ENCODE results near the gene JMJD8. TPM values are rescaled to one million over a fixed set of nuclear protein-coding genes. Genes with fewer than 3 reads are reported as not detected.
A peak's percentile ranks its signal among the peaks of the same experiment; 100 is the strongest.

The JMJD8 gene
- total RNA-seq, 2 donors from 2014 or later, result 49.8 to 58.9 TPM

DNA sequence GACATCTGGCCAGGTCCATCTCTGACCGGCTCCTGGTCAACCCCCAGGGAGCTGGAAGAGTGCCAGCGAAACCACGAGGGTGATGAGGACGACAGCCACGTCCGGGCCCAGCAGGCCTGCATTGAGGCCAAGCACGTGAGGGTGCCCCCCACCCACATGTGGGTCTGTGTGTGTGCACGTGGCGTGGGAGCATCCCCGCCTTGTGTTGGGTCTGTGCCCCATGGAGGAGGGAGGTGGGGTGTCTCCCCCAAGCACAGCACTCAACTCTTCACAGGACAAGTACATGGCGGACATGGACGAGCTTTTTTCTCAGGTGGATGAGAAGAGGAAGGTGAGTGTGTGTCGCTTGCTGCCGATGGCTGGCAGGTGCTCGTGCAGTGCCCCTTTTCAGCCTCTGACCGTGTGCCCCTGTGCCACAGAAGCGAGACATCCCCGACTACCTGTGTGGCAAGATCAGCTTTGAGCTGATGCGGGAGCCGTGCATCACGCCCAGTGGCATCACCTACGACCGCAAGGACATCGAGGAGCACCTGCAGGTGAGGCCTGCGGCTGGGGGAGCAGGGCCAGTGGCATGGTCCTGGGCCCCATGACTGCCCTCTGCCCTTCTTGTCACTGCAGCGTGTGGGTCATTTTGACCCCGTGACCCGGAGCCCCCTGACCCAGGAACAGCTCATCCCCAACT lies 2.2 kb downstream of the JMJD8 start:
- DNase-seq (ENCODE audit: low spot score), result no peak
- intact Hi-C loops (cut with DNase I), result no loop called here

- DNase-seq (ENCODE audit: low spot score), result no peak
- intact Hi-C loops (cut with DNase I), result no loop called here
Measured at GRCh38 chr16:680967-681745, 3.0 kb downstream of the JMJD8 start.

GRCh38 chr16:680625-680945 lies 3.5 kb downstream of the JMJD8 start:
- DNase-seq (ENCODE audit: low spot score), result no peak
- intact Hi-C loops (cut with DNase I), result no loop called here

GRCh38 chr16:679814-680624 lies 4.1 kb downstream of the JMJD8 start, which contains the start of gene STUB1:
Gene STUB1, plus strand, starts transcription at chr16:680410. Its CDS starts 116 bp downstream, at chr16:680526.
- intact Hi-C loops (cut with DNase I), result no loop called here
- DNase-seq (ENCODE audit: low spot score), result peak; percentile 96

DNA sequence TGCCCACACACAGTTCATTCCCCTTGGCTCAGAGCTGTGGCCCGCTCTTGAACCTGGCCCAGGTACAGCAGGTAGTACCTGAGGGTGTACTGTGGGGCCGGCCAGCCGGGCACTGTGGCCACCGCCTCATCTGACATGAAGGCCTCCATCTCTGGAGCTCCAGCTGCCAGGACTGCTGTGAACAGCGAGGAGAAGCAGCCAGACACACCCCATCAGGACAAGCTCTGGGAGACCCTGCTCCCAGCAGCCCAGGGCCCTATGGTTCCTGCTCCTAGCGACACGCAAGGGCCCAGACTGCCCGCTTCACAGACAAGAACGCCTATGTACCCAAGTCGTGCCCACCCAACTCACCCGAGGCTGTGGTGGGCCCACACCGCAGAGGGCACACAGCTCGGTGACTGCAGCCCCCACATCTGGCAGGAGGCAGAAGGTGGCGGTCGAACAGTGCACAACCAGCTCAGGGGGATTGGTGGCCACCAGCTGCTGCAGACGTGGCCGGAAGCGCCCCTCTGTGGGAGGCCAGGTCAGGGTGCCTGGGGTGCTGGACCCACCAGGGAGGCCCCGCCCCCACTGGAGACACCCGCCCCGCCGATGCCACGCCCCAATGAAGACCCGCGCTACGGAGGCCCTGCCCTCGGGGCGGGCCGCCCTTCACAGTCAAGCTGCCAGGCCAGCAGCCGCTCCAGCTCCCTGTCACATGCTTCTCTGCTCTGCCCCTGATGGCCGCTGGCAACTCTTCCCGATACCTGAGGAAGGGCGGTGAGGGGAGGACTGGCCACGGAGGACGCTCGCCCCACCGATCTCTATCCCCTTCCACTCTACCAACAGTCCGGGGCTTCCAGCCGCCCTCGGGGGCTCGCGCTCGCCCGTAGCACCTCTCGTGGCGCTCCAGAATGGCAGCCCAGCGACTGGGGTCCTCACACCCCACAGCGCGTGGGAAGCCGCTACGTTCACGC lies 5.0 kb downstream of the JMJD8 start:
- no peak for DNase-seq (ENCODE audit: low spot score)
- intact Hi-C loops (cut with DNase I), result no loop called here

GRCh38 chr16:678209-678857 lies 5.8 kb downstream of the JMJD8 start:
- intact Hi-C loops (cut with DNase I), result no loop called here
- no peak for DNase-seq (ENCODE audit: low spot score)

DNA sequence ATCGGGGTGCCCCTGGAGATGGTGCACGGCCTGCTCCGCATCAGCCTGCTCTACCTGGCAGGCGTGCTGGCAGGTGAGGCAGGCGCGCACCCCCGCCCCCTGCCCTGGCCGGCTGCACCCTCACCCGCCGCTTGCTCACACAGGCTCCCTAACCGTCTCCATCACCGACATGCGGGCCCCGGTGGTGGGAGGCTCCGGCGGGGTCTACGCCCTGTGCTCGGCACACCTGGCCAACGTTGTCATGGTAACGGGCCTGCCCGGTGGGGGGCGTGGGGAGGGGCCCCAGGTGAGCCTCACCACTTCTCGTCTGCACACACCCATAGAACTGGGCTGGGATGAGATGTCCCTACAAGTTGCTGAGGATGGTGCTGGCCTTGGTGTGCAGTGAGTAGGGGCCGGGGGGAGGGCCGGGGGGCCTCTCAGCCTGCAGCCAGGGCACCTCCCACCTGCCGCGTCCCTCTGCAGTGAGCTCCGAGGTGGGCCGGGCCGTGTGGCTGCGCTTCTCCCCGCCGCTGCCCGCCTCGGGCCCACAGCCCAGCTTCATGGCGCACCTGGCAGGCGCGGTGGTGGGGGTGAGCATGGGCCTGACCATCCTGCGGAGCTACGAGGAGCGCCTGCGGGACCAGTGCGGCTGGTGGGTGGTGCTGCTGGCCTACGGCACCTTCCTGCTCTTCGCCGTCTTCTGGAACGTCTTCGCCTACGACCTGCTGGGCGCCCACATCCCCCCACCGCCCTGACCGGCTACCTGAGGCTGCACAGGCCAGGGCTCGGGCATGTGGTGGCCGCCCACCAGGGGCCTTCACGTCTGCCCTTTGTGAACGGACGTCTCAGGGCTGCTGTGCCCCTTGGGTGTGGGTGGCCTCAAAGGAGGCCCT lies 6.6 kb downstream of the JMJD8 start:
- DNase-seq (ENCODE audit: low spot score), result no peak
- intact Hi-C loops (cut with DNase I), result no loop called here

DNA sequence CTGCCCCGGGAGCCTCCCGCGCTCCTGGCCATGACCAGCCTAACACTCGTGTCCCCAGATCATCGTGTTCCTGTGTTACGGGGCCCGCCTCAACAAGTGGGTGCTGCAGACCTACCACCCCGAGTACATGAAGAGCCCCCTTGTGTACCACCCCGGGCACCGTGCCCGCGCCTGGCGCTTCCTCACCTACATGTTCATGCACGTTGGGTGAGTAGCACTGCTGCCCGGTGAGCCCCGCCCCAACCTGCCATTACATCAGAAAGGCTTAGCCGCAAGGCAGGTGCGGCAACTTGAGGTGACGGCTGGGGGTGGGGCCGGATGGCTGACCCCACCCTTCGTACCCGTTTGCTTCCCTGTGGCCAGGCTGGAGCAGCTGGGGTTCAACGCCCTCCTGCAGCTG lies 7.2 kb downstream of the JMJD8 start:
- intact Hi-C loops (cut with DNase I), result no loop called here
- no peak for DNase-seq (ENCODE audit: low spot score)

DNA sequence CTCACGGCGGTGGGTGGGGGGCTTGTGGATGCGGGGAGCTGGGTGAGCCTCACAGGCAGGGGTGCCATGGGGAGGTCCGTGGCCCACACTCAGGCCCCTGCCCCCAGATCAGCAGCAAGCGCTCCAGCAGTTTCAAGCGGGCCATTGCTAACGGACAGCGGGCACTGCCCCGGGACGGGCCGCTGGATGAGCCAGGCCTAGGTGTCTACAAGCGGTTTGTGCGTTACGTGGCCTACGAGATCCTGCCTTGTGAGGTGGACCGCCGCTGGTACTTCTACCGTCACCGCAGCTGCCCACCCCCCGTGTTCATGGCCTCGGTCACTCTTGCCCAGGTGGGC lies 7.6 kb downstream of the JMJD8 start:
- intact Hi-C loops (cut with DNase I), result no loop called here
- DNase-seq (ENCODE audit: low spot score), result no peak

GRCh38 chr16:675884-676564 lies 8.1 kb downstream of the JMJD8 start:
- DNase-seq (ENCODE audit: low spot score), result no peak
- intact Hi-C loops (cut with DNase I), result no loop called here

DNA sequence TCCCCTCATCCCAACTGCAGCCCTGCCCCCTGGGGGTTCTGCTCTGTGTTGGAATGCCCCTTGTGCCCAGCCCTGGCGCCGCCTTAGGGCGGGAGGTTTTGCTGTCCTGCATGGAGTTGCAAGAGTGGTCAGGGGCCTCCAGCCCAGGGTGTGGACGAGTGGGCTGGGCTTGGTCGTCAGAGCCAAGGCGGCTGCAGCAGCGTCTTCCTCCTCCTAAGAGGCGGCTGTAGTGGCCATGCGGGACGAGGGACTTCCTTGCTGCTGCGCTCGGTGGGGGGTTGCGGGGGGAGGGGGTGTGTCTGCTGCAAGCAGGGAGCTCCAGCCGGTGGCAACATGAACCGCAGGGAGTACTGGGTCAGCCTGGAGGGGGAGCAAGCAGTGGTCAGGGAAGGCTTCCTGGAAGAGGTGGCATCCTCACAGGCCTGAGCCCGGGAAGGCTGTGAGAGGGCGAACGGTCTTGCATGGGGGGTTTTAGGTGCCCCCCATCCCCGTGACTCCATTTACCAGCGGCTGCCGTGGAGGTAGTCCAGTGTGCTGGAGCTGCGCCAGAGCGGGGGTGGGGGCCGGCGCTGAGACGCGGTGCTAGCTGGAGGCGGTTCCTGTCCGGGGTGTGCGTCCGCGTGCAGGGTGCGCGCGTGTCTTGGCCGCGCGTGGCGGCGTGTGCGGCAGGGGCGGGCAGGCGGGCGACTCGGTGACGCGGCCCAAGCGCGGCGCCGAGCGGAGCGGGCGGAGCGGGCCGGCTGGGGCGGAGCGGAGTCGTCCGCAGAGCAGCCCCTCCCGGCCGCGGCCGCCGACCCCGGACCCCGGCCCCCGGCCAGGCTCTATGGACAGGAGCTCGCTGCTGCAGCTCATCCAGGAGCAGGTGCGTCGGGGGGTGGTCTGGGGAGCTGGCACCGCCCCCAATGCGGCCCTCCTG lies 8.9 kb downstream of the JMJD8 start, which contains the start of gene RHBDL1:
TSS of gene RHBDL1 (plus strand) at position 704 of the 916 bp plus-strand sequence. CDS start at position 824, 120 bp downstream.
- no peak for DNase-seq (ENCODE audit: low spot score)

GRCh38 chr16:674214-674881 lies 9.8 kb downstream of the JMJD8 start:
- no peak for DNase-seq (ENCODE audit: low spot score)
- intact Hi-C loops (cut with DNase I), result no loop called here

More for the DNA sequence above, 8.9 kb downstream of the JMJD8 start, which contains the start of gene RHBDL1:
- intact Hi-C loops (cut with DNase I), result no loop called here

- no peak for DNase-seq (ENCODE audit: low spot score)
- intact Hi-C loops (cut with DNase I), result no loop called here
Measured at GRCh38 chr16:673399-673991, 10.6 kb downstream of the JMJD8 start.

DNA sequence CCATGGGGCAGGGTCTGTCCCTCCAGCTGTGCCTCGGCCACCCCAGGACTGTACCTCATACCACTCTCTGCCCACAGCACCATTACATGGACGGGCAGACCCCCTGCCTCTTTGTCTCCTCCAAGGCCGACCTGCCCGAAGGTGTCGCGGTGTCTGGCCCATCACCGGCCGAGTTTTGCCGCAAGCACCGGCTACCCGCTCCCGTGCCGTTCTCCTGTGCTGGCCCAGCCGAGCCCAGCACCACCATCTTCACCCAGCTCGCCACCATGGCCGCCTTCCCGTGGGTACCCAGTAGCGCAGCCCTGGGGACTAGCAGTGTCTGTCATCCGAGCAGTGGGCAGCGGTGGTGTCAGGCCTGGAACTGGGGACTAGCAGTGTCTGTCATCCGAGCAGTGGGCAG lies 11.3 kb downstream of the JMJD8 start:
- DNase-seq (ENCODE audit: low spot score), result no peak

GRCh38 chr16:672371-672770 lies 11.8 kb downstream of the JMJD8 start:
- DNase-seq (ENCODE audit: low spot score), result no peak
- intact Hi-C loops (cut with DNase I), result no loop called here

More for the DNA sequence above, 11.3 kb downstream of the JMJD8 start:
- intact Hi-C loops (cut with DNase I), result no loop called here

Data from posterior vena cava (tissue), 2 donors.